Measurements from ENCODE around the gene RAB11FIP4.

The RAB11FIP4 gene

DNA sequence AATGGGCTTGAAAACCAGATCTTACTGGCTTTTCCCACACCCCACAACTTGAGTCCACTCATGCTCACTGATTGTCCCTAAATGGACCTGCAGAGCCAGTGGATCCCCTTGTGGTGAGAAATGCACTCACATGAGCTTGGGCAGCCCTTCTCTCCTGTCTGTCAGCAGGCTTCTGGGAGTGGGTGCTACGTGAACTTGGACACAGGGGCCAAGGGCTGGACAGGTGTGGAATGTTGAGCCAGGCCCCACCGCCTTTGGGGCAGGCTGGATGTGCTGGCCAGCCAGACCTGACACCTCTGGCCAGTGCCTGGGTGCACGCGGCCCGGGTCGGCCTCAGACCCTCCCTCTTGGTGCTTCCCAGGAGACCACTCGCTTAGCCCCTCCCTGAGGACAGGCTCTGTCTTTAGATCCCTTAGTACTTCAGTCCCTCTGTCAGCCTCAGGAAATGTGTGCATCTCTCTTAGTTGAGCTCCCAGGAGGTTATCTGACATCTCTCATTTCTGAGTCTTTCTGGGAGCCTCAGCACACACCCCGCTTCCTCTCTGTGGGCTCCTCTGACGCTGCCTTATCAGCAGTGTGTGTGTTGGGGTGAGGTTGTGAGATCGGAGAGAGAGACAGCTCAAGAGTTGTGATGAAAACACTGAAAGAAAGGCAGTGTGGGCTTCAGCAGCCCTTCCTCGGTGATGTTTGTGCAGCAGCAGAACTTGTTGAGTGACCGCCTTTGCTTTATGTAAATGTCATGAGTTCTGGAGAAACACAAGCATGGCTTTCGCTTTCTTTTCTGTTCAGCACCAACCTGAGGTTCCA lies 117.0 kb downstream of the RAB11FIP4 start:
- DNase-seq = peak; percentile 47

DNA sequence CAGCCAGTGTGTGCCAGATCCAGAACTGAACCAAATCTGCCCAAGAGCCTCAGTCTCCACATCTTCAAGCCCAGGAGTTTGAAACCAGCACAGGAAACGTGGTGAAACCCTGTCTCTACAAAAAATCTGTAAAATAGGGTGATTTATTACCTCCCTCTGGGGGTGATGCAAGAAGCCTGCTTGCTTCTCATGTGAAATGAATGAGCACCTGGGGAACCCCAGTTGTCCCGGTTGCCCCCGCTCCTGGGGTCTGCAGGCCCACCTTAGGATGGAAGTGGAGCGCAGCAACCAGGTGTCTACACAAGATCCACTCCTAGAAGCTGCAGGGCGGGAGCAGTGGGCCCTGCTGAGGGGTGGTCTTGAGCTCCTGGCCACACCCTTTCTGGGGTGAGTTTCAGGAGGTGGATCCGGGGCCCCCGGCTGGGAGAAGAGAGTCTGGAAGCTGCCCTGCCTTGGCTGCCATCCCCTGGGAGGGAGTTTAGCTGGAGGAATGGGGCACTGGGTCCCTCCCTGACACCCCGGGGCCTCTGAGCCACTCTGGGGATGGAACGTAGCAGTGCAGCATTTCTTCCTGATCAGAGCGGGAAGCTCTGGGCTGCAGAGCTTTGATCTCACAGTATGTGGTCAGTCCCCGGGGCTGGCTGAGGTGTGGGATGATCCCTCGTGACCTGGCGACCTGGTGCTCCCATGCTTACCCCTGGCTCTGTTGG lies 117.8 kb downstream of the RAB11FIP4 start:
- DNase-seq = no peak

DNA sequence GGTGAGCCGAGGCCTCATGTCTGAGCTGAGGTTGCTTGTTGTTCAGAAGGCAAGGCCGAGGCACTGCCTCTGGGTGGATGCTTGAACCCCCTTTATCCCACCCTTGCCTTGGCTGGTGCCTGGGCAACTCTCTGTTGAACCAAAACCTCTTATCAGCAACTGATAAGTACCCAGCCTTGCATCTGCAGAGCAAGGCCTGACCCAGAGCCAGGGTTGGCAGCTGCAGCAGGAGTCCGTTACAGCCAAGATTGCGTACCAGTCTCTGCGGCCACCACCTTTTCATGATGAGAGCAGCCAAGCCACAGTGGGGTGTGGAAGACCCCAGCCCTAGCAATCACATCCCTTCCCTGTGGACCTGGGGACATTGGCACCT lies 118.3 kb downstream of the RAB11FIP4 start:
- no peak for DNase-seq

DNA sequence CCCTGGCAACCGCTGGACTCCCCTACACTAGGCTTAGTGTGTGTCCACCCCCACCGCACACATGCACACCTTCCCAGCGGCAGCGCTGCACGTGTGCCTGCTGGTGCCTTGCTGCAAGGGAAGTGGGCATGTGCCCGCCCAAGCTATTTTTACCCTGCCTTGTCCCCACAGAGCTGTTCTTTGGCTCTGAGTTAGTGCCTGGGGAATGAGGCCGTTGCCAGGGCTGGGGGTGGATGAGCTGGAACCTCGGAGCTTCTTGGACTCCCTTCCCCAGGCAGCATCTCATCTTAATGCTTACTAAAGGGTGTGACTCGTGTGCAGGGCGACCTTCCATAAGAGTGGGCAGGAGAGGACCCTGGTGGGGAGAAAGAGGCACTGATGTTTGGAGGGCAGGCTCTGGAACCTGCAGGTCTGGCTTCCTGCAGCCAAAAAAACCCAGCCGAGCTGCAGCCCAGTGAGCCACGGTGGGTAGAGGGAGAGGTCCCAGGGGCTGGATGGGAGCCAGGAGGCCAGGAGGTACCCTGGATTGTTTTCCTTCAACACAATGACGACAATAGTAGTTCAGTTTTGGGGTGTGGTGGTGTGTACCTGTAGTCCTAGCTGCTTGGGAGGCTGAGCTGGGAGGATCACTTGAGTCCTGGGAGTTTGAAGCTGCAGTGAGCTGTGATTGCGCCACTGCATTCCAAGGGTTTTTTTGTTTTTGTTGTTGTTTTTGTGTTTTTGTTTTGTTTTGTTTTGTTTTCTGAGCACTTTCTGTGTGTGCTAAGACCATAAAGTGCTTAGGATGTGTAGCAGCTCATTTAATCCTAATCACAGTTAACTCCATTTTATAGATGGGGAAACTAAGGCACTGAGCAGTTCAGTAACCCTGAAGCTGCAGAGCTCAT lies 119.1 kb downstream of the RAB11FIP4 start:
- DNase-seq = no peak

DNA sequence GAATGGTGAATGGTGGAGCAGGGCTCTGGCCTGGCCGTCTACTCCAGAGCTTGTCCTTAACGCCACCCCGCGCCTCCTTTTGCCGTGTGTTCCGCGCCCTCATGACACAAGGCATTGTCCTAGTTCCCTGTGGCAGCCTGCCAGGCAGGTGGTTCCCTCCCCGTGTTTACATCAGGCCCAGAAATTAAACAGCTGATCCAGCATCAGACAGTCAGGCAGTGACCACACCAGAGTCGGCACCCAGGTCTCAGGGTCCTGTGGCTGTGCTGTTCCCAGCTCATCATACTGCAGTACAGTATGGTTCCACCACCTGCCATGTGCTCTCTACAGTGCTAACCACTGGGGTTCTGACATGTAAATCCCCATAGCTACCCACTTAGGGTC lies 119.7 kb downstream of the RAB11FIP4 start:
- DNase-seq = no peak

DNA sequence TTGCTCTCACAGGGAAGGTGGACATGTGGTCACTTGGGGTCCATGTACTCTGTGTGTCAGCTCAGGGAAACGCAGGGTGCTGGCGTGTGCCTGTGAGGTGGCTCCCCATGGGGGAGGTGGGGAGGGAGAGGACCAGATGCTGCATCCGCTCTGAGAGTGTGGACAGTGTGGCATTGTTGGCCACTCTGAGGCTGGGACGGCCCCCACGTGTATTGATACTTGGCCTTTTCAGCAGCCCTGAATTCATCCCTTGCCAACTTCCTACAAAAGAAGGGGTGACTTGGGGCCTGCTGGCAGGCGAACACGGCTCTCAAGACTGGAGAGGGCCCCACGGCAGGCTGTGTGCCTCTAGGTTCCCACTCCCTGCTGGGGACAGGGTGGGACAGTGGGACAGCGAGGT lies 120.1 kb downstream of the RAB11FIP4 start:
- DNase-seq = no peak

DNA sequence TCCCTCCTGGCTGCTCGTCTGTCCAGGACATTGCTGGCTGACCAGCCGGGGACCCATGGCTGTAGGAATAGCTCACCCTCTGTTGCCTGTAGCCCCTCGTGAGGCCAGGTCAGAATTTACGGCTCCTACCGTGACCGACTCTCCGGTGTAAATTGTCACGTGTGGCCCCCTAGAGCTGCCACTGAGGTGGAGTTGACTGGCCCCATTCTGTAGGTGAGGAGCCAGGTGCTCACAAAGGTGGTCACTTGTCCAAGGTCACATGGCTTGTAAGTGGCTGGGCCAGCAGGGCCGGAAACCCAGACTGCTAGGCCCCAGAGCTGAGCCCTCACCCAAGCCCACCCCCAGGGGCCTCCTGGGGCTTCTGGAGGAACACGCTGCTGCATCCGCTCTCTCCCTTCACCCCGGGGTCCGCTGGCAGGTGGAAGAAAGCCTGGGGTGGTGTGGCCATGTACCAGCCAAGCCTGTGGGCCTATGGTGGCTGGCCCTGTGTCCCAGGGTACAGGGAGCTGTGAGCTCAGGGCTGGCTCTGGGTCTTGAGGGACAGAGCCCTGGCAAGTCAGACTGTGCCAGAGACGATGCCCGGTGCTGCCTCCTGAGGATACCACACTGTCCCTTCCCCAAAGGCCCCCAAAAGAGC lies 120.7 kb downstream of the RAB11FIP4 start:
- no peak for DNase-seq

DNA sequence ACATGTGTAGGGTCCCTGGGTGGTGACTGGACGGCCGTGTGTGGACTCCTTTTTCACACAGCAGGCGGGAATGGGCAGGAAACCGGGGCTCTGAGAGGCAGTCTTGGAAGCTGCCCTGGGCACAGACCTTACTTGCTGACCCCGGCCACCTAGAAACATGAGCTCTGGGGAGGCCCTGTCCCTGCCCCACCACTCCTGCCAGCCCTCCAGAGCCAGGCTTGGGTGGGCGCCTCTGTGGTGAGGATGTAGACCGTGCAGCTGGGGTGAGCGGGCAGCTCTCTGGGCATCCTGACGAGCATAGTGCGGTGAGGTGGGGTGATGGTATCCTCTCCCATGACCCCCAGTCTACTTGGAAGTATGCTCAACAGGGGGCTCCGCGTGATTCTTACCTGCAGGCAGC lies 121.3 kb downstream of the RAB11FIP4 start:
- DNase-seq = no peak

DNA sequence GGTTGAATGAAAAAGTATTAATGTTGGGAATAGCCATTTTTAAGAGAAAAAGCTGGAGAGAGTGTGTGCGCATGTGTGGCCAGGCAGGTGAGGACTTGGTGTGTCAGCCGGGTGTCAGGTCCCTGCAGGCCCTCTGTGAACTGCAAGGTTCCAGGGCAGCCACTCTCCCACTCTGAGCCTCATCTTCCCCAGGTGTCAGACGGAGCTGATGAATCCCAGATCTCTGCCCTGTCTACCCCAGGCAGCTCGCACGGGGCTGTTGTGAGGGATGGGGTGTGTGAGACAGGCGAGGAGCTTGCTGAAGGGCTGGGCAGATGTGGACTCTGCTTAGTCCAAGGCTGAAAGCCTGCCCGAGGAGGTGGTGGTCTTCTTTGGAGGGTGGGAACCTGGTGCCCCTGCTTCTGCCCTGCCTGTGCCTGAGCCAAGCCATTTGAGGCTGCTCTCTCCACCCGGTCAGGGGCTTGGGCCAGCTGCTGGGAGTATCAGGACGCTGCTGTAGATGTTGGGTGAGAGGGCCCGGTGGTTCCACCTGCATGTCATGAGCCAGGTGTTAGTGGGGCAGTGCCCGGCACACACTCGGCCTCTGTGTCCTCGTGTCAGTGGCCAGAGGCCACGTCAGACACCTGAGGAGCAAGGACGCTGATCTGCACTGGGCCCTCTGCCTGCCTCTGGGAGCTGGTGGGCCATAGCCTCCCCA lies 122.4 kb downstream of the RAB11FIP4 start:
- no peak for DNase-seq

DNA sequence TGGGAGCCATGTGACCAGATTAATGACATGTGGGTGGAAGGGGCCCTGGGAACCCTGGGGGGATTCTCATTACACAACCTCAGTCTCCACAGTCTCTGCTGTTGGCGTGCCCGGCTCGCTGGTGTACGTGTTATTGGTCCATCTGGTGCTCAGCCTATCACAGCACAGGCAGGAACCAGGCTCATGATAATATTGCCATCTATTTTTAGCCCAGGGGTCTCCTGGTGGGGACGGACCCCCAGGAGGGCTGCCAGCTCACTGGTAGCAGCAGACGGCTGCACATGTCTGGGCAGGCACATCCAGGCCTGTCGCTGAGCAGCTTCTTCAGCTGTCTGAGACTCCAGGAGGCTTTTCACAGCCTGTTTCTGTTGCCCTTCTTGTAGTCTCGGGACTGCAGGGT lies 123.8 kb downstream of the RAB11FIP4 start:
- DNase-seq = no peak

DNA sequence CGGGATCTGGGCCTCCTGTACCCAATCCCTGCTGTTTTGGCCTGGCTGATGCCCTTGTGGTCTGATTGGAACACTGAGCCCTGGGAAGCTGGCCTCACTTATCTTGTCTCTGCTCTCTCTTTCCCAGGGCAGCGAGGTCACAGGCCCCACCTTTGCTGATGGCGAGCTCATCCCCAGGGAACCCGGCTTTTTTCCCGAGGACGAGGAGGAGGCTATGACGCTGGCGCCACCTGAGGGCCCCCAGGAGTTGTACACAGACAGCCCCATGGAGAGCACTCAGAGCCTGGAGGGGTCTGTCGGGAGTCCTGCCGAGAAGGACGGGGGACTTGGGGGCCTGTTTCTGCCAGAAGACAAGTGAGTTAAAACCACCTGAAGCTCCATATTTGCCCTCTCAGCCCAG lies 126.0 kb downstream of the RAB11FIP4 start:
- DNase-seq = no peak

DNA sequence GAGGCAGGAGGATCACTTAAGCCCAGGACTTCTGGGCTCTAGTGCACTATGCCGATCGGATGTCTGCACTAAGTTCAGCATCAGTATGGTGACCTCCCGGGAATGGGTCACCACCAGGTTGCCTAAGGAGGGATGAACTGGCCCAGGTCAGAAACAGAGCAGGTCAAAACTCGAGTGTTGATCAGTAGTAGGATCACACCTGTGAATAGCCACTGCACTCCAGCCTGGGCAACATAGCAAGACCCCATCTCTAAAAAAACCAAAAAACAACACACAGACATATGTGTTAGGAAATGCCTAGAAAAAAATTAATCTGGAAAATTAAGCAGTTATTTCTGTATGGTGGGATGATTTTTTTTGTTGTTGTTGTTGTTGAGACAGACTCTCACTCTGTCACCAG lies 127.0 kb downstream of the RAB11FIP4 start:
- DNase-seq = no peak

DNA sequence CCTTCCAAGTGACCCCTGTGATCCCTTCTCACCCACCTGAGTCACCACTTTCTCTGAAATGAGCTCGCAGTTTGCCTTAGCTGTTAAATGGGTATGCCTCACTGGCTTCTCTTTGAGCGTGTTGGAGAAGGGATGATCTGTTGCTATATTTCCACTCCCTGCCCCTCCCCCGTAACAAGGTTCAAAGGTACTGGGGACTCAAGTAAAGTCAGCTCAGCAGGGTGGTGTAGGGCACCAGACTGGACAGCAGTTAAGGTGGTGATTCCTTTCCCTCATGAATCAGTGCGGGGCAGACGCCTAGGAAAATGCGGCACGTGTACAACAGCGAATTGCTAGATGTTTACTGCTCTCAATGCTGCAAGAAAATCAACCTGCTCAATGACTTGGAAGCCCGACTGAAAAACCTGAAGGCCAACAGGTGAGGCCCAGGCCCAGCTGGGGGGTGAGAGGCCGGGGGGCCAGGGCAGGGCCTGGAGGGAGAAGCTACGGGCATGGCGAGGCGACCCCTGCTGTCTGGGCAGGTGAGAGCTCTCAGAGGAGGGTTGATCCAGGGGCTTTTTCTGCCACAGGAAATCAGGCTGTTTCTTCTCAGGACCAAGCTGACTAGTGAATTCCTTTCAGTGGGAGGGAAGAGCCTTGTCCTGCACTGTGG lies 130.3 kb downstream of the RAB11FIP4 start:
- no peak for DNase-seq

DNA sequence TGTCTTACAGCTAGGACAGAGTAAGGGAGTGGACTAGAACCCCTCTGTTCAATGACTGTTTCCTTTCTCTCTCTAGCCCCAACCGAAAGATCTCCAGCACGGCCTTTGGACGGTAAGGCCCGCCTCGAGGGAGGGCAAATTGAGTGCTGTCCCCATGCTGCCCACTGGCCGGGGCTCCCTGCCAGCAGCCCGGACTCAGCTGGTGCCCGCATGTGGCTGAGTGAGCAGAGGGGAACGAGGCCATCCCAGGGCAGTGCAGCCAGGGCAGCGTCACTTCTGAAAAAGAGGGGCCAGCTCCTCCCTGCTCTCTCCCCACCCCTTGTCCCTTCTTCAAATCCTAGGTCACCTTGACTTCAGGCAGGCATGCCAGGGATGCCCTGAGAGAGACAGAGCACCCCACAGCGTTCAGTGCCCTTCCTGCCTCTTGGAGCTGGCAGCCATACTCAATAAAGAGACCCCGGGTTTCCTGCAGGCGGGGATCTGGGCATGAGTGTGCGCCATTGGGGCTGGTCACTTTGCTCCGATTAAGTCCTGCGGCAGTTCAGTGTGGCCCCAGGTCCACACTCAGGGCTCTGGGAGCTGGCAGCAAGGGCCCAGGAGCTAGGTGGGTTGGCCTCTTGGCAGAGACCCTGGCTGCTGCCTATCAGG lies 130.9 kb downstream of the RAB11FIP4 start:
- no peak for DNase-seq

DNA sequence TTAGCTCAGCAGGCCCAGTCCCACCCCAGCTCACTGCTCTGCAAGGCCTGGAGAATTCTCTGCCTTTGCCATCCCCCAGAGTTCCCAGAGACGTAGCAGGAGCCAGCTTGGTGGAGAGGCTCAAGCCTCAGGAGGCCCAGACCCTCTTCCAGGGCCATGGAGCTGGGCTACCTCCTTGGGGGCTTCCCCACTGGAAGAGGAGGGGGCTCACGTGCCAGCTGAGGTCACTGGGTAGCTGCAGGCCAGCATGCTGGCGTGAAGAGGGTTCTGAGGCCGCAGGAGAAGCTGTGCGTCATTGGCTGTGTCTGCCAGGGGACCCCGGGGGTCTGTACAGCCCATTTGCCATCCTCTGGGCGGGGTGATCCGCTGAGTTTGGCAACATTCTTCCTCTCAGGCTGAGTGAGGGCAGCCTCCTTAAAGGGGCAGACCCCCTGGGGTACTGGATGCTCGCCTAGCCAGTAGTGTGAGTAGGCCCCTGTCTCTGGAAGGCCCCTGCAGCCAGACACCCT lies 131.6 kb downstream of the RAB11FIP4 start:
- DNase-seq = no peak

DNA sequence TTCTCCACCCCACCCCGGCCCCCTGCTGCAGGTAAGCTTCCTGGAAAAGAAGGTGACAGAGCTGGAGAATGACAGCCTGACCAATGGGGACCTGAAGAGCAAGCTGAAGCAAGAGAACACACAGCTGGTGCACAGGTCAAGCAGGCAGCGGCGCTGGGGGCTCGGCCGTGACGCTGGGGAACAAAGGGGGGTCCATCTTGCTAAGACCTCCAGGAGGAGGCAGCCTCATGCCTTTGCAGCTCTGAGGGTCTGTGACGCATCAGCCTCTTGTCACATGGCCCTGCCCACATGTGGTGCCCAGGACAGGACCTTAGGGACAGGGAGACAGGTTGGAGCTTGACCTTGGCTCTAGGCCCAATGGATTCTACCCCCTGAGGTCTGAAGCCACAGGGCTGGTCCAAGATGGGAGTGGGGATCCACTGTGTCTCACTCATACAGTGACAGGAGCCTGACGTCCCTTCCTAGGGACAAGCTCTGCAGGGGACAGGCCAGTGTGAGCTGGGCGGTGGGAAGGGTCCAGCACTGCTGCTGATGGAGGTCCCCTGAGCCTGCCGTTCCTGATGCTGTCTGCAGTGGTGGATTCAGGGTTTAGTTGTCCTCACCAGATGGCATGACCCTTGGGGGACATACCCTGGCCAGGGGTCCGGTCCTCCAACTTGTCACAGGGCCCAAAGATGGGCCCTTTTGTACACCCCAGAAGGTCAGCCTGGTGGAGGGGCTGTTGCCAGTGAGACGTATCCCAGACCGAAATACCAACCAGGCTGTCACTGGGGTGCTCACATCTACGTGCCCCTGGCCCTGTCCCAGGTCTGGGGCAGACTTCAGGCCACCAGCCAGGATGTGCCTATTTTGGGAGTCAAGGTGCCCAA lies 132.6 kb downstream of the RAB11FIP4 start:
- DNase-seq = no peak

DNA sequence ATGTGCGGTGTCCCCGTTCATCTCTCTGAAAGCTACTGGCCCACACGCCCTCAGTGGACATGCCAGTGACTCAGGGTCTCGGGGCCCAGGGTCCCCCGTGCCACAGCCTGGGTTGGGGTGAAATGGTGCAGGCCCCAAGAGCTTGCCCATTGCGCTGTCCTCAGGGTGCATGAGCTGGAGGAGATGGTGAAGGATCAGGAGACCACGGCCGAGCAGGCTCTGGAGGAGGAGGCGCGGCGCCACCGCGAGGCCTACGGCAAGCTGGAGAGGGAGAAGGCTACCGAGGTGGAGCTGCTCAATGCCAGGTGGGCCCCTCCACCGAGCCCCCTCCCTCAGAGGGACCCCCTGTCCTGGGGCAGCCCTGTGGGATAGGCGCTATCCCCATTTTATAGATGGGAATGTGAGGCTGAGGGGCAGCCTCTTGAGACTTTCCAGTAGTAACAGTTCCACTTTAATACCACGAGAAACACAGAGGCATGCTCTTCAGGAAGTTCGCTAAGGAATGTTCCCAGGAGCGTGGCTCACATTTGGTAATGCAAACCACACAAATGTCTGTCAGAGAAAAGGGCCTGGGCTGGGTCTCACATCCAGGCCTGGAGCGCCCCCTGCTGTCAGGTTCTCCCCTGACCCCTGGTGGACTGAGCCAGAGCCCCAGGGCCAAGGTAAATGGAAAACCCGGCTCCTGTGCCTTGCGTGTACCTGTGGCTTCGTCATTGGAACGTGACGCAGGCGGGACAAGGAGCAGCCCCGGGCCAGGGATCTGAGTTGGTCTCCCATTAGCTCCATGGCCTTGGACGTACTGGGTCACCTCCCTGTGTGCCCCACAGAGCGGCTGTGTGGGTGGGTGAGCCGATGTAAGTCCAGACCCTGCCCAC lies 133.7 kb downstream of the RAB11FIP4 start:
- peak; percentile 97 for DNase-seq

DNA sequence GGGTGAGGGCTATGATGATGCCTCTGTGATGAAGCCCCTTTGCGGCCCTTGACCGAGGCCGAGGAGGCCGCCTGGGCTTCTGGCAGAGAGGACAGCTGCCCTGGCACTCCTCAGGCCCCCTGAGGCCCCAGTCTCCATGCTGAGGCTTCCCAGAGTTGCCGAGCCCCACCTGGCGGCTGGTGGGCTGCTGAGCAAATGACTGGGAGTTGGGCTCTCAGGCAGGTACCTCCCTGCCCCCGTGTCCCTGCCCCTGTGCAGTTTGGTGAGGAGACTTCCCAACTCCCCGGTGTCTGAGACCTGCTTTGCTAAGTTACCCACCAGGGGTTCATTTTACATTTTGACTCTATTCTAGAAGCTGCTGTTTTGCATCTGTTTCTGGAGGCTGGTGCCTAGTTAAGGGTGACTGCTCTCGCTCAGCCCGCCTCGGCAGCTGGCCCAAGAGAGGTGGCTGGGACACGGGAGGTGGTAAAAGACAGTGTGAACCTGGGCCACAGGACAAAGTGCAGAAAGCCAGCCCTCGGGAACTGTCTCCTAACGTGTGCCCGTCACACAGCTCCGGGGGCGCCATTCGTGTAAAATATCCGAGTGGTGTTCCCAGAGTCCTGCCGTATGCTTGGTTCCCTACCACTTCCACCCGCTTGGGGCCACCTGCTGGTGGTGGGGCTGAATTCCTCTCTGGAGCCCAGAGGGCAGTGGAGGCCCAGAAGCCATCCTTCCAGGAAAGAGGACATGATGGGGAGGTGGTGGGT lies 134.5 kb downstream of the RAB11FIP4 start:
- no peak for DNase-seq

Measured in T-helper 9 cell (primary cell).